ENCODE data around the gene HNF1A.

DNA sequence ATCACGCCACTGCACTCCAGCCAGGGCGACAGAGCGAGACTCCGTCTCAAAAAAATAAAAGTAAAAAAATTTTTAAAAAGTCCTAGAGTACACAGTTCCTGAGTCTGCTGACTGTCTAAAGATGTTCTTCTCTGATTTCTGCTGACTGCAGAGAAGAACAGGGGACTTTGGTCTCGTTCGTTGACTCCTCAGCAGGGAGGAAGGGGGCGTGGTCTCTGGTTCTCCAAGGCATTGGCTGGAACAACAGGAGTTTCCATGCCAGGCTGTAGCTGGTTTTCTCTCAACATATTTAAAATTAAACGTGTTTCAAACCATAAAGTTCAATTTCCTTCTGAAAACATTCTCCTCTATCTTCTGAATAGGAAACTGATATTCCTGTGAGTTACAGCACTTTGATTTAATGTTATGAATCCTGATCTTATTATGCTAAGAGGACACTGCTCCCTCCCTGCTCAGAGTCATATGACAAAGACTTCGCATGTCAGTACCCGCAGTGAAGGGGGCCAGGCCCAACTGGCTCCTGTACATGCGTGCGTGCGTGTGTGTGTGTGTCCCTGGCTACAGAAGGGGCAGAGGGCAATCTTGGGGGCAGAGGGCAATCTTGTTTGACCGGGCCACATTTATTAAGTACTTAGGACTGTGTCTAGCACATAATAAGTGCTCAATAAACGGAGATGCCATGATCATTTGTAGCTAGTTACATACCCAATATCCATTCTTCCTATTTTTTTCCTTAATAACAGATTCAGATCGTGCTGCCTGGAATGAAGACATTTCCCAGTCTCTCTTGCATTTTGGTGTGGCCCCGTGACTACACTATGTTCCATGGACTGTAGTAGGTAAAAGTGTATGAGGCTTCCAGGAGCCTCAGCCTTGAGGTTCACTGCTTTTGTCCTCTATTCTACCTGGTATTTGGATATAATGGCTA, 16.5 kb upstream of the HNF1A start:
- TF ChIP-seq, protein P1, sequence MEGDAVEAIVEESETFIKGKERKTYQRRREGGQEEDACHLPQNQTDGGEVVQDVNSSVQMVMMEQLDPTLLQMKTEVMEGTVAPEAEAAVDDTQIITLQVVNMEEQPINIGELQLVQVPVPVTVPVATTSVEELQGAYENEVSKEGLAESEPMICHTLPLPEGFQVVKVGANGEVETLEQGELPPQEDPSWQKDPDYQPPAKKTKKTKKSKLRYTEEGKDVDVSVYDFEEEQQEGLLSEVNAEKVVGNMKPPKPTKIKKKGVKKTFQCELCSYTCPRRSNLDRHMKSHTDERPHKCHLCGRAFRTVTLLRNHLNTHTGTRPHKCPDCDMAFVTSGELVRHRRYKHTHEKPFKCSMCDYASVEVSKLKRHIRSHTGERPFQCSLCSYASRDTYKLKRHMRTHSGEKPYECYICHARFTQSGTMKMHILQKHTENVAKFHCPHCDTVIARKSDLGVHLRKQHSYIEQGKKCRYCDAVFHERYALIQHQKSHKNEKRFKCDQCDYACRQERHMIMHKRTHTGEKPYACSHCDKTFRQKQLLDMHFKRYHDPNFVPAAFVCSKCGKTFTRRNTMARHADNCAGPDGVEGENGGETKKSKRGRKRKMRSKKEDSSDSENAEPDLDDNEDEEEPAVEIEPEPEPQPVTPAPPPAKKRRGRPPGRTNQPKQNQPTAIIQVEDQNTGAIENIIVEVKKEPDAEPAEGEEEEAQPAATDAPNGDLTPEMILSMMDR (conservative IDR thresholded peaks at IDR 0.05 in 1 of 2, IDR thresholded peaks at IDR 0.05 in 1 of 2; ENCODE audit: extremely low read depth in 1 of 2, insufficient read depth in 1 of 2, low read depth in 1 of 2, low read length in 2 of 2) = no peak
- no peak for TF ChIP-seq EZH2 (IDR thresholded peaks at IDR 0.05; ENCODE audit: borderline replicate concordance, low read length)

Data from mammary epithelial cell (primary cell).